CD14-positive monocyte (primary cell): ENCODE results near the gene CDC42BPB. TPM values are rescaled to one million over a fixed set of nuclear protein-coding genes. Genes with fewer than 3 reads are reported as not detected.

ENCODE experiments used
- DNase-seq, 3 donors: peaks; one replicate each; pipeline ENCODE4 v3.0.0-alpha.2; 2011 to 2022
- H2AFZ ChIP-seq: 2 replicates; pipeline ENCODE4 v1.6.0; 2012; ENCODE audit warnings: mild to moderate bottlenecking, low read depth, low read length, inconsistent platforms; ENCODE audit not compliant: insufficient read depth, poor library complexity, severe bottlenecking
- H3K27ac ChIP-seq, 2 donors: 1 replicate in 1 of 2; 2 replicates in 1 of 2; pipeline ENCODE4 v1.5.1; 2012 to 2013; ENCODE audit warnings: low read length in 2 of 2, control low read depth in 1 of 2, inconsistent platforms in 1 of 2, low read depth in 1 of 2, mild to moderate bottlenecking in 1 of 2
- H3K27me3 ChIP-seq, 2 donors: one replicate each; pipeline versions ENCODE4 v1.6.0 to v1.6.1; 2011 to 2013; ENCODE audit warnings: low read length in 2 of 2; ENCODE audit not compliant: control insufficient read depth in 2 of 2, insufficient read depth in 2 of 2
- H3K36me3 ChIP-seq, 2 donors: replicated peaks in 1 of 2; 1 replicate in 1 of 2; 2 replicates in 1 of 2; pipeline versions ENCODE4 v1.5.1 to v1.6.1; 2012 to 2013; ENCODE audit warnings: low read length in 2 of 2, control low read depth in 1 of 2, inconsistent platforms in 1 of 2, mild to moderate bottlenecking in 1 of 2; ENCODE audit not compliant: insufficient read depth in 2 of 2, control insufficient read depth in 1 of 2
- H3K4me1 ChIP-seq, 2 donors: 1 replicate in 1 of 2; 2 replicates in 1 of 2; pipeline versions ENCODE4 v1.5.1 to v1.6.1; 2012 to 2013; ENCODE audit warnings: low read length in 2 of 2, control low read depth in 1 of 2, inconsistent platforms in 1 of 2, mild to moderate bottlenecking in 1 of 2, moderate library complexity in 1 of 2; ENCODE audit not compliant: insufficient read depth in 2 of 2, control insufficient read depth in 1 of 2
- H3K4me2 ChIP-seq: replicated peaks from 2 replicates; pipeline ENCODE3; 2012; ENCODE audit warnings: low read length, moderate library complexity, mild to moderate bottlenecking; ENCODE audit not compliant: poor library complexity, severe bottlenecking; ENCODE audit errors: extremely low read depth
- H3K4me3 ChIP-seq, 3 experiments: fragments of 200-600 bp in 1 of 3; sonication (generic) in 1 of 3; replicated peaks in 1 of 3; 1 replicate in 2 of 3; 2 replicates in 1 of 3; pipeline ENCODE4 v1.5.1; 2011 to 2013; ENCODE audit warnings: low read length in 3 of 3, mild to moderate bottlenecking in 3 of 3, control low read depth in 2 of 3, low read depth in 2 of 3, inconsistent platforms in 1 of 3, moderate library complexity in 1 of 3
- H3K79me2 ChIP-seq: 2 replicates; pipeline ENCODE4 v1.6.0; 2012; ENCODE audit warnings: mild to moderate bottlenecking, control low read depth, inconsistent platforms, low read length, moderate library complexity; ENCODE audit not compliant: insufficient read depth
- H3K9ac ChIP-seq: 2 replicates; pipeline ENCODE4 v1.6.0; 2017; ENCODE audit warnings: low read length, mild to moderate bottlenecking; ENCODE audit not compliant: insufficient read depth, poor library complexity, severe bottlenecking
- H3K9me3 ChIP-seq, 2 donors: replicated peaks in 1 of 2; 1 replicate in 1 of 2; 2 replicates in 1 of 2; pipeline versions ENCODE4 v1.5.1 to v1.6.1; 2012 to 2013; ENCODE audit warnings: low read length in 2 of 2, control low read depth in 1 of 2; ENCODE audit not compliant: control insufficient read depth in 1 of 2, insufficient read depth in 1 of 2
- H4K20me1 ChIP-seq: 2 replicates; pipeline ENCODE4 v1.6.0; 2012; ENCODE audit warnings: mild to moderate bottlenecking, low read length, control low read depth, moderate library complexity; ENCODE audit not compliant: insufficient read depth
- H3K27ac Mint-ChIP-seq, 7 donors: one replicate each; pipeline ENCODE4 v1.8.0; 2020; ENCODE audit warnings: mild to moderate bottlenecking in 7 of 7, mixed read lengths in 7 of 7, moderate library complexity in 6 of 7, inconsistent platforms in 2 of 7
- H3K27me3 Mint-ChIP-seq, 3 donors: one replicate each; pipeline ENCODE4 v1.8.0; 2021 to 2022; ENCODE audit warnings: low read depth in 3 of 3, mild to moderate bottlenecking in 3 of 3, mixed read lengths in 3 of 3, moderate library complexity in 3 of 3, inconsistent platforms in 1 of 3
- H3K36me3 Mint-ChIP-seq, 2 donors: one replicate each; pipeline ENCODE4 v1.8.0; 2020; ENCODE audit warnings: mixed read lengths in 2 of 2, inconsistent platforms in 1 of 2, mild to moderate bottlenecking in 1 of 2
- H3K4me1 Mint-ChIP-seq: one replicate; pipeline ENCODE4 v1.8.0; 2020; ENCODE audit warnings: mild to moderate bottlenecking, mixed read lengths
- H3K4me3 Mint-ChIP-seq, 2 donors: one replicate each; pipeline ENCODE4 v1.8.0; 2020; ENCODE audit warnings: mild to moderate bottlenecking in 2 of 2, mixed read lengths in 2 of 2, moderate library complexity in 1 of 2
- H3K9me3 Mint-ChIP-seq, 7 donors: one replicate each; pipeline ENCODE4 v1.8.0; 2020 to 2022; ENCODE audit warnings: mixed read lengths in 7 of 7, mild to moderate bottlenecking in 6 of 7, moderate library complexity in 6 of 7, inconsistent platforms in 2 of 7
- WGBS: methylation state at CpG from one replicate; pipeline ENCODE4 v1.1.5; 2013; ENCODE audit warnings: missing lambda C conversion rate; ENCODE audit not compliant: insufficient coverage; 5-methylcytosine and 5-hydroxymethylcytosine counted together
- intact Hi-C, 2 donors: fragments of 100-400 bp; cut with micrococcal nuclease; formaldehyde crosslinking; loops; one replicate each; pipeline versions ENCODE4 v1.15.0 to v1.15.1; 2023
- polyA plus RNA-seq, 3 donors: library from polyadenylated mRNA; depleted of rRNA in 1 of 3; unstranded in 2 of 3; stranded (reverse) in 1 of 3; fragments of 300-500 nt in 2 of 3; fragments of >200 nt in 1 of 3; fragmentation: Illumina TruSeq in 2 of 3; gene quantifications; 1 replicate in 2 of 3; 2 replicates in 1 of 3; pipeline ENCODE4 v1.2.3, GENCODE V29; 2012 to 2021
- TF ChIP-seq, protein P1 (sequence below): fragments of 200-600 bp; IDR thresholded peaks from one replicate; pipeline ENCODE4 v1.8.0; 2022; ENCODE audit warnings: antibody characterized with exemption, mild to moderate bottlenecking

CDC42BPB gene
- polyA plus RNA-seq, 3 donors = 0.25 to 19.0 (median 0.60) TPM

DNA sequence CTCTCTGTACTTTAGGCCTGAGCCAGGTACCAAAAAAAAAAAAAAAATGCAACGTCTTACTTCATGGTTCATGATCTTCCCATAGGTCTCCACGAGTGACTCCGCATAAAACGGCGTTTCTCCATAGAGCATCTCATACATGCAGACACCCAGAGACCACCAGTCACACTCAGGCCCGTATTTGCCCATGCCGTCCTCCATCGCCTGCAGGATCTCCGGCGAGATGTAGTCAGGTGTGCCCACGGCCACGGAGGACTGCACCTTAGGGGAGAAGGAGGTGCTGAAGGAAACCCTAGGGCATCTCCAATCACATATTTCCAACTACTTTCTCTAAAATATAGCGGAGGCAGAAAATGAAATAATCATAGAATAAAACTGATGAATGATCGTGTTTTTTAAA is 73.9 kb downstream of the CDC42BPB start:
- Histone ChIP-seq H3K36me3 (peaks cover 7 to 55% of the 10 kb centered on the region in 2 donors), H4K20me1 (no peaks in the 10 kb centered on the region), H3K27ac (no peak overlapping the region), H3K9ac (no peak overlapping the region), H2AFZ (no peak overlapping the region), H3K4me2 (no peak overlapping the region), H3K4me3 (no peak overlapping the region), H3K9me3 (peaks cover 18 to 20% of the 10 kb centered on the region in 2 donors), H3K27me3 (no peaks in the 10 kb centered on the region), H3K79me2 (no peaks in the 10 kb centered on the region), H3K4me1 (no peaks in the 10 kb centered on the region)
- Mint-ChIP-seq H3K4me1 (peaks cover 7% of the 10 kb centered on the region), H3K4me3 (no peak overlapping the region), H3K36me3 (peaks cover 54 to 72% of the 10 kb centered on the region in 2 donors), H3K27ac (no peak overlapping the region), H3K27me3 (peaks cover 0 to 2% (median 2%) of the 10 kb centered on the region in 3 donors), H3K9me3 (peaks cover 15 to 20% (median 17%) of the 10 kb centered on the region in 7 donors)
- intact Hi-C loops = no loop called here
- TF ChIP-seq, protein P1, sequence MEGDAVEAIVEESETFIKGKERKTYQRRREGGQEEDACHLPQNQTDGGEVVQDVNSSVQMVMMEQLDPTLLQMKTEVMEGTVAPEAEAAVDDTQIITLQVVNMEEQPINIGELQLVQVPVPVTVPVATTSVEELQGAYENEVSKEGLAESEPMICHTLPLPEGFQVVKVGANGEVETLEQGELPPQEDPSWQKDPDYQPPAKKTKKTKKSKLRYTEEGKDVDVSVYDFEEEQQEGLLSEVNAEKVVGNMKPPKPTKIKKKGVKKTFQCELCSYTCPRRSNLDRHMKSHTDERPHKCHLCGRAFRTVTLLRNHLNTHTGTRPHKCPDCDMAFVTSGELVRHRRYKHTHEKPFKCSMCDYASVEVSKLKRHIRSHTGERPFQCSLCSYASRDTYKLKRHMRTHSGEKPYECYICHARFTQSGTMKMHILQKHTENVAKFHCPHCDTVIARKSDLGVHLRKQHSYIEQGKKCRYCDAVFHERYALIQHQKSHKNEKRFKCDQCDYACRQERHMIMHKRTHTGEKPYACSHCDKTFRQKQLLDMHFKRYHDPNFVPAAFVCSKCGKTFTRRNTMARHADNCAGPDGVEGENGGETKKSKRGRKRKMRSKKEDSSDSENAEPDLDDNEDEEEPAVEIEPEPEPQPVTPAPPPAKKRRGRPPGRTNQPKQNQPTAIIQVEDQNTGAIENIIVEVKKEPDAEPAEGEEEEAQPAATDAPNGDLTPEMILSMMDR = no peak
- WGBS = no CpG with 5 or more reads among the region's 14 CpGs
- DNase-seq = no peak

- Mint-ChIP-seq H3K4me3 (no peak overlapping the region), H3K36me3 (peaks cover 54 to 71% of the 10 kb centered on the region in 2 donors), H3K27me3 (peaks cover 0 to 2% (median 2%) of the 10 kb centered on the region in 3 donors), H3K9me3 (peaks cover 11 to 15% (median 12%) of the 10 kb centered on the region in 7 donors), H3K27ac (no peak overlapping the region), H3K4me1 (peaks cover 7% of the 10 kb centered on the region)
- Histone ChIP-seq H3K4me3 (no peak overlapping the region), H3K4me1 (no peaks in the 10 kb centered on the region), H3K27ac (no peak overlapping the region), H3K4me2 (no peak overlapping the region), H3K79me2 (no peaks in the 10 kb centered on the region), H3K27me3 (no peaks in the 10 kb centered on the region), H2AFZ (no peak overlapping the region), H3K9ac (no peak overlapping the region), H3K9me3 (peaks cover 13 to 14% of the 10 kb centered on the region in 2 donors), H4K20me1 (no peaks in the 10 kb centered on the region), H3K36me3 (peaks cover 7 to 59% of the 10 kb centered on the region in 2 donors)
- intact Hi-C loops = no loop called here
- WGBS = 72% methylated on average over 5 of the region's 15 CpGs
- TF ChIP-seq, protein P1 = no peak
- no peak for DNase-seq
Measured at GRCh38 chr14:102982852-102983470, 74.4 kb downstream of the CDC42BPB start.
